Stomach (tissue), 9 donors: ENCODE data around the gene ITGAL. TPM values are rescaled to one million over a fixed set of nuclear protein-coding genes. Genes with fewer than 3 reads are reported as not detected.
A peak's percentile ranks its signal among the peaks of the same experiment; 100 is the strongest.

Source experiments
- DNase-seq, 2 donors: peaks; one replicate each; pipeline versions ENCODE4 v3.0.0 to v3.0.0-alpha.2; 2013 to 2019
- H3K27ac ChIP-seq, 5 donors: fragments of 200-600 bp in 4 of 5; sonication (generic) in 4 of 5; one replicate each; pipeline ENCODE4 v1.5.1; 2013 to 2019; ENCODE audit warnings: mild to moderate bottlenecking in 1 of 5, moderate library complexity in 1 of 5
- H3K27me3 ChIP-seq, 3 donors: fragments of 200-600 bp; sonication (generic); one replicate each; pipeline ENCODE4 v1.5.1; 2017 to 2019; ENCODE audit warnings: mixed run types in 1 of 3
- H3K36me3 ChIP-seq, 4 donors: fragments of 200-600 bp; sonication (generic); 1 replicate in 3 of 4; 2 replicates in 1 of 4; pipeline ENCODE4 v1.5.1; 2016 to 2019
- H3K4me1 ChIP-seq, 4 donors: fragments of 200-600 bp; sonication (generic); one replicate each; pipeline ENCODE4 v1.5.1; 2016 to 2019
- H3K4me3 ChIP-seq, 4 donors: fragments of 200-600 bp; sonication (generic) in 3 of 4; one replicate each; pipeline ENCODE4 v1.5.1; 2016 to 2019; ENCODE audit warnings: mild to moderate bottlenecking in 1 of 4
- H3K9me3 ChIP-seq, 4 donors: fragments of 200-600 bp; sonication (generic); one replicate each; pipeline ENCODE4 v1.5.1; 2016 to 2019
- CTCF ChIP-seq, 7 experiments: fragments of 450-650 bp in 4 of 7; fragments of 200-600 bp in 3 of 7; sonication (generic) in 3 of 7; IDR thresholded peaks; one replicate each; pipeline ENCODE4 v1.5.1; 2016 to 2019; ENCODE audit warnings: antibody characterized with exemption in 7 of 7, control low read depth in 2 of 7, mild to moderate bottlenecking in 1 of 7
- EP300 ChIP-seq: sonication (generic); formaldehyde crosslinking; IDR thresholded peaks from one replicate; pipeline ENCODE4 v1.6.1; 2017; ENCODE audit warnings: antibody characterized with exemption
- POLR2A ChIP-seq, 4 donors: fragments of 450-650 bp; IDR thresholded peaks; one replicate each; pipeline ENCODE4 v1.6.1; 2016; ENCODE audit warnings: antibody characterized with exemption in 4 of 4, control low read depth in 2 of 4, mild to moderate bottlenecking in 1 of 4, moderate library complexity in 1 of 4
- POLR2AphosphoS5 ChIP-seq, 3 donors: sonication (generic); formaldehyde crosslinking; IDR thresholded peaks; one replicate each; pipeline ENCODE4 v1.6.1; 2016; ENCODE audit warnings: antibody characterized with exemption in 3 of 3
- WGBS, 5 donors: extraction: QIAGEN DNeasy Blood & Tissue Kit in 3 of 5; methylation state at CpG; one replicate each; pipeline versions ENCODE4 v1.1.5 to v1.1.7; 2013 to 2018; 5-methylcytosine and 5-hydroxymethylcytosine counted together
- intact Hi-C: fragments of 100-400 bp; cut with DNase I; formaldehyde crosslinking; loops from one replicate; pipeline ENCODE4 v1.15.1; 2023; ENCODE audit warnings: low total_unique reads
- polyA plus RNA-seq, 3 donors: library from polyadenylated mRNA; stranded (reverse); fragments of 200-250 nt; gene quantifications; one replicate each; pipeline ENCODE4 v1.2.3, GENCODE V29; 2013
- total RNA-seq, 5 donors: library from RNA; depleted of rRNA; stranded (reverse); fragments of >200 nt; gene quantifications; one replicate each; pipeline versions ENCODE4 v1.1.0 to v1.2.3, GENCODE V29; 2014 to 2016
- donor health status: healthy with polysubstance abuse.
- donor health status: Bipolar disorder and iron deficiency.
- donor health status: healthy.

ITGAL gene
- total and polyA plus RNA-seq, 8 donors: 1.2 to 256 (median 6.8) TPM

GRCh38 chr16:30524575-30525568, 52.3 kb downstream of the ITGAL start:
- Histone ChIP-seq H3K9me3 (no peaks in the 10 kb centered on the region), H3K4me1 (peaks cover 15 to 53% (median 39%) of the 10 kb centered on the region in 4 donors), H3K36me3 (peaks cover 0 to 19% (median 11%) of the 10 kb centered on the region in 4 donors), H3K4me3 (peak overlapping the region in 2 of 4 donors; percentile 74 to 76), H3K27ac (peak overlapping the region in 2 of 5 donors; percentile 98 to 99), H3K27me3 (no peaks in the 10 kb centered on the region)
- intact Hi-C loops: loop anchor here (10.0 kb wide), 1 partner anchor 90 kb away; the partner anchor contains the start of gene DCTPP1
- no peak for DNase-seq
- WGBS, 5 donors: 92 to 93% (median 93%) methylated on average over 50 to 60 of the region's 60 CpGs
- TF ChIP-seq POLR2AphosphoS5 (IDR thresholded peaks at IDR 0.05) (no peak), POLR2A (IDR thresholded peaks at IDR 0.05) (no peak), EP300 (no peak), CTCF (IDR thresholded peaks at IDR 0.05) (no peak)

GRCh38 chr16:30525844-30526136, 53.2 kb downstream of the ITGAL start:
- peak overlapping the region; percentile 74 to 92 (median 80) for H3K4me3 ChIP-seq
- DNase-seq: no peak
- TF ChIP-seq EP300 (no peak), POLR2AphosphoS5 (IDR thresholded peaks at IDR 0.05) (no peak), POLR2A (IDR thresholded peaks at IDR 0.05) (no peak), CTCF (IDR thresholded peaks at IDR 0.05) (no peak)
- intact Hi-C loops: loop anchor here (10.0 kb wide), 1 partner anchor 91 kb away; the partner anchor contains the start of gene DCTPP1
- WGBS, 5 donors: 43 to 55% (median 50%) methylated on average over 3 to 4 of the region's 4 CpGs
- no peaks in the 10 kb centered on the region for H3K27me3 ChIP-seq
- peaks cover 15 to 57% (median 41%) of the 10 kb centered on the region in 4 donors for H3K4me1 ChIP-seq
- H3K36me3 ChIP-seq: peaks cover 0 to 20% (median 16%) of the 10 kb centered on the region in 4 donors
- H3K27ac ChIP-seq: peak overlapping the region; percentile 98 to 100 (median 99)
- H3K9me3 ChIP-seq: no peaks in the 10 kb centered on the region

- peak in 1 of 2 donors; percentile 71 for DNase-seq
- H3K27ac ChIP-seq: peak within 1 kb of the TSS; percentile 98 to 100 (median 99)
- peaks cover 15 to 62% (median 41%) of the 10 kb centered on the region in 4 donors for H3K4me1 ChIP-seq
- no peaks in the 10 kb centered on the region for H3K27me3 ChIP-seq
- intact Hi-C loops: loop anchor here (10.0 kb wide), 1 partner anchor 91 kb away; the partner anchor contains the start of gene DCTPP1
- WGBS, 5 donors: 0 to 5% (median 1%) methylated on average over 1 to 73 of the region's 73 CpGs
- peak within 1 kb of the TSS; percentile 74 to 92 (median 80) for H3K4me3 ChIP-seq
- TF ChIP-seq EP300 (no peak), CTCF (IDR thresholded peaks at IDR 0.05) (no peak), POLR2A (IDR thresholded peaks at IDR 0.05) (no peak), POLR2AphosphoS5 (IDR thresholded peaks at IDR 0.05) (no peak)
- peaks cover 2 to 25% (median 21%) of the 10 kb centered on the region in 4 donors for H3K36me3 ChIP-seq
- no peaks in the 10 kb centered on the region for H3K9me3 ChIP-seq
Observed at GRCh38 chr16:30526137-30526822, 53.7 kb downstream of the ITGAL start, which contains the start of gene ZNF768. Gene ZNF768 (minus strand): TSS chr16:30526566. CDS start chr16:30526413, 153 bp downstream.
